Parathyroid adenoma (tissue), 2 donors: ENCODE data around the gene NAV2.

Source experiments
- H2AFZ ChIP-seq: fragments of 300-600 bp; sonication (generic); one replicate; pipeline ENCODE4 v1.7.0; 2017; ENCODE audit warnings: antibody characterized with exemption, mild to moderate bottlenecking
- H3K27ac ChIP-seq: fragments of 300-600 bp; sonication (generic); one replicate; pipeline ENCODE4 v1.7.0; 2017
- H3K27me3 ChIP-seq: fragments of 300-600 bp; sonication (generic); one replicate; pipeline ENCODE4 v1.7.0; 2017; ENCODE audit warnings: low read length; ENCODE audit not compliant: control insufficient read depth, insufficient read depth
- H3K36me3 ChIP-seq: fragments of 300-600 bp; sonication (generic); one replicate; pipeline ENCODE4 v1.7.0; 2017; ENCODE audit warnings: low read length; ENCODE audit not compliant: control insufficient read depth, insufficient read depth
- H3K4me1 ChIP-seq: fragments of 300-600 bp; sonication (generic); one replicate; pipeline ENCODE4 v1.7.0; 2017; ENCODE audit warnings: control low read depth
- H3K4me2 ChIP-seq: fragments of 300-600 bp; sonication (generic); one replicate; pipeline ENCODE4 v1.7.0; 2017; ENCODE audit warnings: low read length
- H3K4me3 ChIP-seq: fragments of 300-600 bp; sonication (generic); one replicate; pipeline ENCODE4 v1.7.0; 2017; ENCODE audit warnings: low read depth, low read length
- H3K79me2 ChIP-seq: fragments of 300-600 bp; sonication (generic); one replicate; pipeline ENCODE4 v1.7.0; 2017; ENCODE audit warnings: control low read depth
- H3K9ac ChIP-seq: fragments of 300-600 bp; sonication (generic); one replicate; pipeline ENCODE4 v1.7.0; 2017; ENCODE audit warnings: mild to moderate bottlenecking
- H3K9me3 ChIP-seq: fragments of 300-600 bp; sonication (generic); one replicate; pipeline ENCODE4 v1.7.0; 2017; ENCODE audit warnings: low read length; ENCODE audit not compliant: control insufficient read depth
- TF ChIP-seq, protein P1 (sequence below): fragments of 300-600 bp; sonication (generic); IDR thresholded peaks from one replicate; pipeline ENCODE4 v1.7.0; 2017; ENCODE audit warnings: antibody characterized with exemption, mild to moderate bottlenecking
- donor health status: primary hyperparathyroidism.

The NAV2 gene

DNA sequence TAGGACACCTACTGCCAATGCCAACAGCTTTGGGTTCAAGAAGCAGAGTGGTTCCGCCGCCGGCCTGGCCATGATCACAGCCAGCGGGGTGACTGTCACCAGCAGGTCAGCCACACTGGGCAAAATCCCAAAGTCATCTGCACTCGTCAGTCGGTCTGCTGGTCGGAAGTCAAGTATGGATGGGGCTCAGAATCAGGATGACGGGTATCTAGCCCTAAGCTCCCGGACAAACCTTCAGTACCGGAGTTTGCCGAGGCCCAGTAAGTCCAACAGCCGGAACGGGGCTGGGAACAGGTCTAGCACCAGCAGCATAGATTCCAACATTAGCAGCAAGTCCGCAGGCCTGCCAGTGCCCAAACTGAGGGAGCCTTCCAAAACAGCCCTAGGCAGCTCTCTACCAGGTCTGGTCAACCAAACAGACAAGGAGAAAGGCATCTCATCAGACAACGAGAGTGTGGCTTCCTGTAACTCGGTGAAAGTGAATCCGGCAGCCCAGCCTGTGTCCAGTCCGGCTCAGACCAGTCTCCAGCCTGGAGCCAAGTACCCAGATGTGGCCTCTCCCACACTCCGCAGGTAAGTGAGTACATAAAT lies 332.6 kb downstream of the NAV2 start:
- H3K79me2 ChIP-seq = no peaks in the 10 kb centered on the region
- H3K27ac ChIP-seq = no peak overlapping the region
- TF ChIP-seq, protein P1, sequence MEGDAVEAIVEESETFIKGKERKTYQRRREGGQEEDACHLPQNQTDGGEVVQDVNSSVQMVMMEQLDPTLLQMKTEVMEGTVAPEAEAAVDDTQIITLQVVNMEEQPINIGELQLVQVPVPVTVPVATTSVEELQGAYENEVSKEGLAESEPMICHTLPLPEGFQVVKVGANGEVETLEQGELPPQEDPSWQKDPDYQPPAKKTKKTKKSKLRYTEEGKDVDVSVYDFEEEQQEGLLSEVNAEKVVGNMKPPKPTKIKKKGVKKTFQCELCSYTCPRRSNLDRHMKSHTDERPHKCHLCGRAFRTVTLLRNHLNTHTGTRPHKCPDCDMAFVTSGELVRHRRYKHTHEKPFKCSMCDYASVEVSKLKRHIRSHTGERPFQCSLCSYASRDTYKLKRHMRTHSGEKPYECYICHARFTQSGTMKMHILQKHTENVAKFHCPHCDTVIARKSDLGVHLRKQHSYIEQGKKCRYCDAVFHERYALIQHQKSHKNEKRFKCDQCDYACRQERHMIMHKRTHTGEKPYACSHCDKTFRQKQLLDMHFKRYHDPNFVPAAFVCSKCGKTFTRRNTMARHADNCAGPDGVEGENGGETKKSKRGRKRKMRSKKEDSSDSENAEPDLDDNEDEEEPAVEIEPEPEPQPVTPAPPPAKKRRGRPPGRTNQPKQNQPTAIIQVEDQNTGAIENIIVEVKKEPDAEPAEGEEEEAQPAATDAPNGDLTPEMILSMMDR = no peak
- H2AFZ ChIP-seq = no peak overlapping the region
- H3K4me2 ChIP-seq = no peak overlapping the region
- no peaks in the 10 kb centered on the region for H3K27me3 ChIP-seq
- no peaks in the 10 kb centered on the region for H3K9me3 ChIP-seq
- H3K4me3 ChIP-seq = no peak overlapping the region
- H3K36me3 ChIP-seq = no peaks in the 10 kb centered on the region
- no peaks in the 10 kb centered on the region for H3K4me1 ChIP-seq
- H3K9ac ChIP-seq = no peak overlapping the region

DNA sequence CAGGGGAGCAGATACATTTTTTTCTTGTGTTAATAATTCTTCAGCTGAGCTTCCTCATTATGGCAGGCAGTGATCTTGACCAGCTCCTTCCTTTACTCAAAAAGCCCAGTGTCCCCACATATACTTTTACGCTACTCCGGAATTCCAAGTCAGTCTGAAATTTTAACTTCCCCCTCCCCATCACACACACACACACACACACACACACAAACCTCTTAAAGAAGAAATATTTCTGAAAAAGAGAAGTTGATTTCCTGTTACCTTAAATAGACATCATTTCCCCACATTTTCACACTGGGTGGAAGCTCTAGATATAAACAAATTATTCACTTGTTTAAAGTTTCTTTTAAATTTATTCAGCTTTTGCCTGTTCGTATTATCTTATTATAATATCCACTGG lies 333.8 kb downstream of the NAV2 start:
- Histone ChIP-seq H3K27ac (no peak overlapping the region), H3K4me3 (no peak overlapping the region), H3K36me3 (no peaks in the 10 kb centered on the region), H3K4me1 (no peaks in the 10 kb centered on the region), H3K9ac (no peak overlapping the region), H3K9me3 (no peaks in the 10 kb centered on the region), H2AFZ (no peak overlapping the region), H3K27me3 (no peaks in the 10 kb centered on the region), H3K4me2 (no peak overlapping the region), H3K79me2 (no peaks in the 10 kb centered on the region)
- TF ChIP-seq, protein P1 = no peak

DNA sequence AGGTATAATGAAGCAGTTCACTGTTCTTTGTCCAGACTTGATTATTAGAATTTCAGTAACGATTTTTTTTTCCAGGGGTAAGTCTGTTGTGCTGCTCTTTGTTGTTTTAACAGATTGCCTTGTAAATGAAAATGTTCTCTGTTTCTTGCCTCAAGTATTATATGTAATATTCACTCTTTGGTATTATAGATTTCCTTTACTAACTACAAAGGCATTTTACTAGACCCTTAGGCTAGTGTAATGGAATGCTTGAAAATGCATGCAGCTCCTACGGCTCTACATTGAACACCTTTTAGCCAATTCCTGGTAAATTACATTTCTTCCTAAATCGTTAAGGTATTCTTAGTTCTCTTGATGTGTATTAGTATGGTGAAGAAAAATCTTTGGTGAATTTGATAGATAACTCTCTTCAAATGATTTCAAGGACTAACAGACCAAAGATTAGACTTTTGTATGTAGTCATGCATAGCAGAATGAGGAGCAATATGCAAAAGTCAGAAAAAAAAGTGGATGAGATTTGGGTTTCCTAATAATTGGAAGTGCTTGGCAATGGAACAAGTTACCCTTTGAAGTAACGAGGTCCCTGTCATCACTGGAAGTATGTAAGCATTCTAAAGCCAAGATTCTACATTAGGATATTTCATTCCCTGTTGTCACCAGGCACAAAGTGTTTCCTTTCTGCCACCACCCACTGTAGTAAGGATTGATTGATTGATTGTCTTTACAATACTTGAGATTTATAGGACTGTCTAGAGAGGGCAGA lies 334.6 kb downstream of the NAV2 start:
- no peaks in the 10 kb centered on the region for H3K79me2 ChIP-seq
- H3K4me3 ChIP-seq = no peak overlapping the region
- H3K4me1 ChIP-seq = no peaks in the 10 kb centered on the region
- no peak overlapping the region for H3K27ac ChIP-seq
- H3K4me2 ChIP-seq = no peak overlapping the region
- H3K27me3 ChIP-seq = no peaks in the 10 kb centered on the region
- no peak overlapping the region for H2AFZ ChIP-seq
- H3K9ac ChIP-seq = no peak overlapping the region
- H3K9me3 ChIP-seq = no peaks in the 10 kb centered on the region
- TF ChIP-seq, protein P1 = no peak
- no peaks in the 10 kb centered on the region for H3K36me3 ChIP-seq

DNA sequence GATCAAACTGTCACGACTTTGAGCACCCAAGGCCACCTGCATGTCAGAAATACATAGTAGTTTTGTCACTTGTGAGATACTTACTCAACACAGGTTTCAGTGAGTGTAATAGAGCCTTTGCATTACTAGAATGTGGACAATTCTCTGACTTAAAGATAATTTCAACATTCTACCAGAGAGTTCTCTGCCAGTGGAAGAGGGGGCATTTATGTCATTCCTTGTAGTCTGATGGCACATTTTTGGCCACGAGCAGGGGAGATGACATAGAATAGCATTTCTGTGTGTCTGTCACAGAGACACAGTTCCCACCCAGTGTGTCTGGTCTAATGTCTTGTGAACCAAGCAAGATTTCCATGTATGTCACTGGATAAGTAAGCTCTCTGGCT lies 335.1 kb downstream of the NAV2 start:
- no peaks in the 10 kb centered on the region for H3K4me1 ChIP-seq
- TF ChIP-seq, protein P1 = no peak
- no peak overlapping the region for H3K4me3 ChIP-seq
- H3K9ac ChIP-seq = no peak overlapping the region
- H2AFZ ChIP-seq = no peak overlapping the region
- no peak overlapping the region for H3K4me2 ChIP-seq
- H3K9me3 ChIP-seq = no peaks in the 10 kb centered on the region
- no peaks in the 10 kb centered on the region for H3K27me3 ChIP-seq
- H3K36me3 ChIP-seq = no peaks in the 10 kb centered on the region
- no peaks in the 10 kb centered on the region for H3K79me2 ChIP-seq
- H3K27ac ChIP-seq = no peak overlapping the region

DNA sequence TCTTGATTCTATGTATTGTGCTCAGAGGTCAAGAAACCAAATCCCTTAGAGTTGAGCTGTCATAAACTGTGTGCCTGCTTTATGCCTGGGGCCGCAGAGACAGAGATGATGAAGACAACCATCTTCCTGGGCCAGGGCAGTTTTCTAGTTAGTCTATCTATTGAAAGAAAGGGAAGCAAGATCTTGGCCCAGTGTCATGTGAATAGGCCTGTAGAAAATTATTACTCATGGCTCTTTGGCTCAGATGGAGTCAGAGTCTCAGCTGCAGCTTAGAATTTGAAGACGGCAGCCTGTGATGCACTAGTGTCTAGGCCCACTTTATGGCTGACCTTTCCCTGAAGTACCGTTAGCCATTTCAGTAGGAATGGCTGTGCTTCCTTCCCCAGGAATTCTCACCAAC lies 335.6 kb downstream of the NAV2 start:
- Histone ChIP-seq H3K4me2 (no peak overlapping the region), H2AFZ (no peak overlapping the region), H3K36me3 (no peaks in the 10 kb centered on the region), H3K4me3 (no peak overlapping the region), H3K79me2 (no peaks in the 10 kb centered on the region), H3K27ac (no peak overlapping the region), H3K9ac (no peak overlapping the region), H3K27me3 (no peaks in the 10 kb centered on the region), H3K4me1 (no peaks in the 10 kb centered on the region), H3K9me3 (no peaks in the 10 kb centered on the region)
- TF ChIP-seq, protein P1 = no peak
